GM19023 (cell line): Measurements from ENCODE around the gene GTF2A2.
"Not testable (repeated sequence)": the region's sequence is repeated elsewhere in the genome, so short reads cannot be mapped to it uniquely, and the experiment has no call there.

Experiments
- ATAC-seq: cut with Tn5 transposase; IDR thresholded peaks from one replicate; pipeline ENCODE4 v1.9.1; 2021; ENCODE audit warnings: mild to moderate bottlenecking, moderate library complexity; ENCODE audit not compliant: unreplicated experiment

Gene GTF2A2

DNA sequence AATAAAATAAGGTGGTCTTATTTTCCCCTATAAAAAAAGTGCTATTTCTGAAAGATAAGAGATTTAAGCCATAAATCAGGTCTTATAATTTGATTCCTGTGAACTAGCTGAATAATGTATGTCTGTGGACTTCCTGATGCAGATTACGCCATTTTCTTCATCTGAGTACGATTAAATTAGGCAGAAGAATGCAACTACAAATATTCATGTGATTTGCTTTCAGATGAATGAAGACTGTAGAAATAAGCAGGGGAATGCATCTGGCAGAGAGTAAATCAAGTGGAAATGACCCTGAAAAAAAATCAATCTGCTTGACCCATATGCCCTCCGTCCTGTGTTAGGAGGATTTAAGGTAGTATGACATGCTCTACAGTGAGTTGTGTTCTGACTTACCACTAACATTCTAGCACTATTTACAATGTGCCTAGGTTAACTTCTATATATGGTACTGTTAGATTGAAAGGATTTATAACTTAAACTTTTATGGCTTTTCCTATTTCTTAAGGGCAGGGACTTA lies 17.1 kb upstream of the GTF2A2 start:
- no peak for ATAC-seq

DNA sequence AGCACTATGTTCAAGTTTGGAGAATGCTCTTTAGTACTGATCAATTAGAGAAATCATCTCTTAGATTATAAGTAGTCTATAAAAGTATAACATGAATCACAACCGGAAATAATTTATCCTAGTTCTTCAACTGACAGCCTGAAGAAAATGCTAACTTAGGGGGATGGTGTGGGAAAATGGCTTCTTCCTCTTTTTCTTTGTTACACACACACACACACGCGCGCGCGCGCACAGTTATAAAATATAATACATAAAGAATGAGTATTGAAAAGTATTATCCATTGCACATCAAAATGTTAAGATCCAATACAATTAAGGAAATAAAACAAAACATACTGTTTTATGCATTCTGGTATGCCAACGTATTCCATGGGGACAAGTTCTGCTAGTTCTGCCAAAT lies 11.2 kb upstream of the GTF2A2 start:
- no peak for ATAC-seq

DNA sequence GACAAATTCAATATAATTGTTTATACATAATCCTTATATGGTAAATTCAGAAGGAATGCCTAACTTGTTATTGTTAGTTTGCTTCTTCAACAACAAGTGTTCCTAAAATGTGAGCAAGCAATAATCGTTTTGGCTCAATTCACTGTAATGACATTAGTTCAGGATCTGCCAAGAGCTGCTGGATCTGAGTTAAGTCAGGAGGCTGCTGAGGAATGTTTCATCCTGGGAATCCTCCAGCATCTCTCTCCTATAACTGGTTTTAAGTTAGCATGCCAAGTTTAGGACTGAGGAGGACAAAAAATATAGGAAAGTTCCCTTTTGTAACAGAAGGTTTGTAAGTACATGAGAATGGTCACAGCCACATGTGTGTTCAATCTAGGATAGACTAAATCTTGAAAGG lies 4.9 kb upstream of the GTF2A2 start:
- no peak for ATAC-seq

DNA sequence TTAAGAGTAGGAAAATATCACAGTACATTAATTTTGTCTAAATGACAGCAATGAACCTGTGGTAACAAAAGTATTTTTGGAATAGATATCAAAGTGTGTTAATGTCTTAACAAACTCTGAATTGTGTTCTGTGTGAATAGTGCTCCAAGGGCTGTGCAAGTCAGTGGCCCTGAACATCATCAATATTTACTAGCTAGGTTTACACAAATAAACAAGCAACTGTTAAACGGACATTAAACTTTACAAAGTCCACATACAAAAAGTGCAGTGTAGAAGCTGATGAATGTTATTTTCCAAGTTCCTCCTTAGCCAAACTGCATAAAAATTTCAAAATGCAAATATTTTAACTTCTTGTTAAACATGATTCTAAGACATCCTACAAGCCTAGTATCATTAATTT lies 2.1 kb upstream of the GTF2A2 start:
- no peak for ATAC-seq

DNA sequence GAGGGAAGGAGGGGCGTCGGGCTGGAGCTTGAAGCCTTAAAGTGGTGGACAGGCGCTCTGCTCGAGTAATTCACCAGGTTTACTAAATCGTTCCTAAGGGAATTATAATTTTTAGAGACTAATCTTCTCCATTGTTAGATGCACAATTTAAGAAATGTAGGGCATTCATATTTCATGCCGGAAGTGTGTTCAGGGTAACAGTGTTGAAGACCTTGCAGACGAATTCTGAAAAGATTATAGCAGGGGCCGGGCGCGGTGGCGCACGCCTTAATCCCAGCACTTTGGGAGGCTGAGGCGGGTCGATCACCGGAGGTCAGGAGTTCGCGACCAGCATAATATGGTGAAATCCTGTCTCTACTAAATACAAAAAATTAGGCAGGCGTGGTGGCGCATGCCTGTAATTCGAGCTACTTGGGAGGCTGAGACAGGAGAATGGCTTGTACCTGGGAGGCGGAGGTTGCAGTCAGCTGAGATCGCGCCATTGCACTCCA lies 365 bp upstream of the GTF2A2 start:
- ATAC-seq: peak; percentile 4

DNA sequence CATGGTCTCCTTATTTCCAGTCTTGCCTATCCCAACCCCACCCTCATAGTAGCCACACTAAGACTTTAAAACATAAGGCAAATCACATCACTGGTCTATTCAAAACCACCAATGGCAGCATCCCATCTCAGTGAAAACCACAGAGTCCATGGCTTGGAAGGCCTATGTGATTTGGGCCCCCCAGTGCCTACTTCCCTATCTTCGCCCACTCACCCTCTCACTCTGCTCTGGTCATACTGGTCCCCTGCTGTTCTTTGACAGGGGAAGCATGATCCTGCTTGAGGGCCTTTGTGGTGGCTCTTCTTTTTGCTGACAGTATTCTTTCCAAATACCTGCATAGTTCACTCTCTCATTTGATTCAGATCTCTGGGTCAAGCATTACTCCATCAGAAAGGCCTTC lies 3.3 kb downstream of the GTF2A2 start:
- ATAC-seq: no peak

DNA sequence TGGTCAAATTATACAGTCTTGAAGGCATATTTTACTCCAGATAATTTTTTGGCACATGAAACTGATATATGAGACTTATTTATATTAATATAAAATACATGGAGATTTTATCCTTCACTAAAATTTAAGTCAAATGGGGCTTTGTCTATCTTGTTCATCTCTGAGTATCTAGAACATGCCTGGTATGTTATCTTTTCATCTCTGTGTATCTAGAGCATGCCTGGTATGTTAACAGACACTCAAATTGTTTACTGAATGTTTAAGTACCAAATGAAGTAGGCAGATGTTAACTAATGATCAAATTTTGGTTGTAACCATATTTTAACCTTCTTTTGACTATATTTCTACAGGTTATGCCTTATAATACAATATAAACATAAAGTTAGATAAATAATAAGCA lies 7.7 kb downstream of the GTF2A2 start:
- ATAC-seq: no peak

DNA sequence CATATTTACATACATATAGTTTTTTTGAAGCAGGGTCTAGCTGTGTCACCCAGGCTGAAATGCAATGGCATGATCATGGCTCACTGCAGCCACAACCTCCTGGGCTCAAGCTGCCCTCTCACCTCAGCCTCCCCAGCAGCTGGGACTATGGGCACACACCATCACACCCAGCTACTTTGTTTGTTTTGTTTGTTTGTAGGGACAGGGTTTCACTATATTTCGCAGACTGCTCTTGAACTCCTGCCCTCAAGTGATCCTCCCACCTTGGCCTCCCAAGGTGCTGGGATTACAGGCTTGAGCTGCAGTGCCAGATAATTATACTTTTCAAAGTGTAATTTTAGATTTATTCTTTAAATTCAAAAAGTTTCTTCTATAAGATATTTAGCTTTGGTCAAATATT lies 10.2 kb downstream of the GTF2A2 start:
- ATAC-seq: no peak

DNA sequence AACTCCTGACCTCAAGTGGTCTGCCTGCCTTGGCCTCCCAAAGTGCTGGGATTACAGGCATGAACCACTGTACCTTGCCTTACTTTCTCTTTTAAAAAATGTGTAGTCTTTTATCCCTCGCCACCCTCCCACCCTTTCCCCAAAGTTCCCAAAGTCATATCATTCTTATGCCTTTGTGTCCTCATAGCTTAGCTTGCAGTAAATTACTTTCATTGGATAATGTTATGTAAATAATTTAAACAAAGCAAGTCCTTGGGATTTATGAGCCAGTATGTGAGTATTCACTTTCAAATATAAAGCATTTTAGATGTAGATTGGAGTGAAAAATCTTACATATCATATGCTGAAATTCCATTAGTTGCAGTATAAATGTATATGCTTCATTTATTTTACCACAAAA lies 11.0 kb downstream of the GTF2A2 start:
- ATAC-seq: no peak

DNA sequence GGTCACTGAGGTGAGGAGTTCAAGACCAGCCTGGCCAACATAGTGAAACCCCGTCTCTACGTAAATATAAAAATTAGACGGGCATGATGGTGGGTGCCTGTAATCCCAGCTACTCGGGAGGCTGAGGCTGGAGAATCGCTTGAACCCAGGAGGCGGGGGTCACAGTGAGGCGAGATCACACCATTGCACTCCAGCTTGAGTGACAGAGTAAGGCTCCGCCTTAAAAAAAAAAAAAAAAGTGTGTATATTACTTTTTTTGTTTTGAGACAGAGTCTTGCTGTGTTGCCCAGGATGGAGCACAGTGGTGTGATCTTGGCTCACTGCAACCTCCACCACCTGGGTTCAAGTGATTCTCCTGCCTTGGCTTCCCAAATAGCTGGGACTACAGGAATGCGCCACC lies 11.5 kb downstream of the GTF2A2 start:
- ATAC-seq: not testable (repeated sequence)

DNA sequence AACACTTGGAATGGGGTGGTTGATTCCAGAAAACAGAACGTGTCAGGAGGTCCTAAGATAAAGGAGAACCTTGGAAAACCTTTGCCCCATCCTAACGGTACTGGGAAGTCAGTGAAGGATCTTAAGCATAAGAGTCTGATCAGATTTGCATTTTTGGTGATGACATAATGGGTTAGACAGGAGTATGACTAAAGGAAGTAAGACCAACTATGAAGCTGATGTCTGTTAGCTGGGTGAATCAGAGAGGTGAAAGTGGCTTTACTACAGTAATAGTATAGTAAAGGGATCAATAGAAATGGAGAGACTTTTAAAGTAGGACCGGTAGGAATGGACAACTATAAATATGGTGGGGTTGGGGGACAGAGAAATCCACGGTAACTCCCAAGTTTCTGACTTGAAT lies 12.6 kb downstream of the GTF2A2 start:
- ATAC-seq: no peak

DNA sequence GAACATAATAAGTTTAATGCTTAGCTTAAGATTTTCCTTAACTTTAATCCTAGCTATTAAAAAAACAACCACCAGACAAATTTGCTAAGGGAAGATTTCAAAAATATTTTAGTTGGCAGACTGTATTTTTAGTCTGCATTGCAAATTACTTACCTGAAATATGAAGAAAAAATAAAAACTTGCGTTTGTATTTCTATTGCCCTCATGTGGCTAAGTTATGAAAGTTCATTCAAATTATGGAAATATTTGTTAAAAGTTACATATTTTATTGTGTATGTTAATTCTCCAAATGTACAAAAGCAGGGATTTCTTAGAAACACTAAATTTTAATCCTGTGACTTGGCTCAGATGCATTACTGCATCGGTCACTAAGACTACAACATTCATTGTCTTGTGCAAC lies 15.0 kb downstream of the GTF2A2 start:
- ATAC-seq: no peak

DNA sequence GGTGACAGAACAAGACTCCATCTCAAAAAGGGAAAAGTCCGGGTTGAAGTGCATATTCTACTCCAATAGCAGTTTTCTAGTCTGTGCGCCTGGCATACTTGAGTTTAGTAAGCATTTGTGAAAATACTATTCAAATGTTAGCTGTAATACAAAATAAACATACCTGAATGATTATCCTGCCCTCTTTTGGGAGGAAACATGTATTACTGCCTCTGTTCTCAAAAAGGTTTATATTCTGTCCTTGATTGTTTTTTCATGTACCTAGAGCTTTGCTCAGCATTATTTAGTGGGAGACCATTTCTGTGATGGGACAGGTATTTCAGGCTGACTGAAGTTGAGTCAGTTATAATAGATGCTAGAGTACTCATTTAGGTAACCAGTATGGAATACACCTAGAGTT lies 19.8 kb downstream of the GTF2A2 start:
- not testable (repeated sequence) for ATAC-seq

DNA sequence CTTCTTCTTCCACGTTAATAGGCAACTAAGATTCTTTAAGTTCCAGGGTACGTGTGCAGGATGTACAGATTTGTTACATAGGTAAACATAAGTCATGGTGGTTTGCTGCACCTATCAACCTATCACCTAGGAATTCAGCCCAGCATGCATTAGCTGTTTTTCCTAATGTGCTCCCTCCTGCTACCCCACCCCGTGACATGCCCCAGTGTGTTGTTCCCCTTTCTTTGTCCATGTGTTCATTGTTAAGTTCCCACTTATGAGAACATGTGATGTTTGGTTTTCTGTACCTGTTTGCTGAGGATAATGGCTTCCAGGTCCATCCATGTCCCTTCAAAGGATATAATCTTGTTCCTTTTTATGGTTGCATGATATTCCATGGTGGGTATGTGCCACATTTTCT lies 21.1 kb downstream of the GTF2A2 start:
- no peak for ATAC-seq

DNA sequence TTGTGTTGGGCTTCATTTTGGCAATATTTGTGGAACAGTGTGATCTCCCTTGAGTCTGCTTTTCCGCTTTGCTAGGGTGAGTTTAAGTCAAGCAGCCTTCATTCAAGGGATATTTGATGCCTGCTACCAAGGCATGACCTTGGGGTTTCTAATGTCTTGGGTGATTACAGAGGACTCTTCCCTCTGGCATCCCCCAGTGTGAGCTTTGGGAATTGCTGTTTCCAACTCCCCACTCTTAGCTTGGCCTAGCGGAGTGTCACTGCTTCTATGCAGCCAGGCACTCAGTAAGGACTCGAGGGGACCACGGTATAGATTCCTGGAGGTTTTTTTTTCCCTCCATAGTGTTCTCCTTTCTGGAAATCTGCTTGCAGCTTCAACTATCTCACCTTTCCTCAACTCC lies 24.6 kb downstream of the GTF2A2 start:
- no peak for ATAC-seq

DNA sequence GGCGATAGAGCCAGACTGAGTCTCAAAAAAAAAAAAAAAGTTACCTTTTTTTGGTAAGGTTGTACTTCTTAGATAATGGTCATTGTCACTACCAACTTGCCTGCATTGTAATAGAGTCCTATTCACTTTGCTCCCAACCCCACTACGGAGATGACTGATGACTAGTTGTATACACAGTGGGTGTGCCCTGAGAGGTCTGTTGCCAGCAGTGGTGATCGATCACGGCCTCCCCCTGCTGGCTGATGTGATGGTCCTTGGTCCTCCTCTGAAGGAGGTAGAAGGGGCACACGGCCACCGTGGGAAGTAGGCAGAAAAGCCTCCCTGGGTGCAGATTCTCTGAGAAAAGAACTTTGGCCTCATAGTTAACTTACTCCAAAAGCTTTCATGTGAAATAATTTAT lies 35.0 kb downstream of the GTF2A2 start:
- peak; percentile 84 for ATAC-seq

DNA sequence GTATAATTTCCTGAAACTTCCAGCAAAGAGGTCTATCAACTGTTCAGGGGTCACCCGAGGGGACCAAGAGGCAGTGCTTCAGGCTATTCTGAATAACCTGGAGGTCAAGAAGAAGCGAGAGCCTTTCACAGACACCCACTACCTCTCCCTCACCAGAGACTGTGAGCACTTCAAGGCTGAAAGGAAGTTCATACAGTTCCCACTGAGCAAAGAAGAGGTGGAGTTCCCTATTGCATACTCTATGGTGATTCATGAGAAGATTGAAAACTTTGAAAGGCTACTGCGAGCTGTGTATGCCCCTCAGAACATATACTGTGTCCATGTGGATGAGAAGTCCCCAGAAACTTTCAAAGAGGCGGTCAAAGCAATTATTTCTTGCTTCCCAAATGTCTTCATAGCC lies 38.9 kb downstream of the GTF2A2 start:
- ATAC-seq: no peak

DNA sequence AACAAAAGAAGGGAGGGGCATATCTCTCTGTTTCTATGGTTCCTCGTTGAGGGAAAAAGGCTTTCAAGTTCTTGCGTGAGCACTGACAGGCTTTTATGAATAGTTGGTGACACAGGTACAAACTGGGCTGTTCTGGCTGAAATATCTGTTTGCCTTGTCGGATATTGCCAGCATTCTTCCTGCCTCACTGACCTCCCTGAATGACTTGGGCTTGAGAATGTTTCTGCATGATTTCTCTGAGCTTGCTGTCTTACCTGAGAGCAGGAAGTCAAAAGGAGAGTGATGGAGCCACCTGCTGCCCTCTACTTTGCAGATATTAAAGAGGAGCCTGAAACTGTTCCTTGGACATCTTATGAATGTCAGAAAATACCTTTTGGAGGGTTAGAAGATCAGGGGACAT lies 40.9 kb downstream of the GTF2A2 start:
- ATAC-seq: no peak

DNA sequence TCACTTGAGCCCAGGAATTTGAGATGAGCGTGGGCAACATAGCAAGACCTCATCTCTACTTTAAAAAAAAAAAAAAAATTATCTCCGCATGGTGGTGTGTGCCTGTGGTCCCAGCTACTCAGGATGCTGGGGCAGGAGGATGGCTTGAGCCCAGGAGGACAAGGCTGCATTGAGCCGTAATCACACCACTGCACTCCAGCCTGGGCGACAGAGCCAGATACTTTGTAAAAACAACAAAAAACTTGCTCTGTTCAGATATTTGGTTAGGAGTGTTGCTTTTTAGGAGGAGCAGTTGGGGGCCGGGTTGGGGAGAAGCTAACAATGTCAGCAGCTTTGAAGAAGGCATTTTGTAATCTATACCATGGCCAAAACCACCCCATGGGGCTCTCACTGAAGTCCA lies 41.7 kb downstream of the GTF2A2 start:
- ATAC-seq: no peak

DNA sequence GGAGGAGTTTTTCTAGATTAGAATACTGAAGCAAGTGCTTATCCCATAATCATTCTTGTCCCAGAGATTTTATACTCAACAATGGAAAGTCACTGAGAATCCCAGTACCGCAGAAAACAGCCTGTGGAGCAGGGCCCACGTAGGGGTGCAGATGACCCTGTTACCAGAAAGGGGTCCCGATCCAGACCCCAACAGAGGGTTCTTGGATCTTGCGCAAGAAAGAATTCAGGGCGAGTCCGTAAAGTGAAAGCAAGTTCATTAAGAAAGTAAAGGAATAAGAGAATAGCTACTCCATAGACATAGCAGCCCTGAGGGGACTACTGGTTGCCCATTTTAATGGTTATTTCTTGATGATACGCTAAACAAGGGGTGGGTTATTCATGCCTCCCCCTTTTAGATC lies 43.2 kb downstream of the GTF2A2 start:
- ATAC-seq: no peak

DNA sequence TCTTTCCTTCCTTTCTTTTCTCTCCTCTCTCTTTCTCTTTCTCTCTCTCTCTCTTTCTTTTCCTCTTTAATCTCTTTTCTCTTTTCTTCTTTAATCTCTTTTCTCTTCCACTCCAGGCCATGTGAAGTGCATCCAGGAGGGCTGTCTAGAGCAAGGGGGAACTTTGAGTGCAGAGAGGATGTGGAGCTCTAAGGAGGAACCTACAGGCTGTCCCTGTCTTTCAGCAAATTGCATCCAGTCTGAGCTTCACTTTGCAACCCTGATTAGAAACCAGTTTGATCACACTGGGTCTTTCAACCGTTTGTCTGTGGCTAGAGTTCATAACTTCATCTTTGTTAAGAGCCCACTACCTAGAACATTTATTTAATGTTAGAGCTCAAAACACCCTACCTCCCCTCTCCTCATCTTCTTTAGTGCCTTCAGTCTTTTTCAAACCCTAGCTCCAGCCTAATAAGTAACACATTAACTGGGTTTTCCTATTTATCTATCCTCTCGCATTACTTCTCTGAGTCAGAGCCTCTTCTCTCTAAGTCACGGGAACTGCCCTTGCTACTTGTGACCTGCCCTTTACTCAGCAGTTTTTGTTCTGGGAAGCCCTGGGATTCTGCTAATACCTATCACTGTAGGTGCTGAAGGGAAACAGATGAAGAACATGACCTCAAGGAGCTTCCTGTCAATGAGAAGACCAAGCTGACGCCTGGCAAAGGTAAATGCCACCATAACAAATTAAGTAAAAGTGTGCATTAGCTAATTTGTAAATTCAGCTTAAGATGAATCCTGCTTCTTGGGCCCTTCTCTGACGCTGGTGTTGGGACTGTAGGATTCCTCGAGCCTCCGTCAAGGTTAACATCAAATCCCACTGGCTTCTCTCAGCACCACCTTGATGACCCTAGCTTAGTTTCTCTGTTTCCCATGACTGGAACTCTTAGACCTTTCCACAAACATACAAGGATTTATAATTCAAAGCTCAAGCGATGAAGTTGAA lies 45.7 kb downstream of the GTF2A2 start, which contains the start of gene GCNT3:
TSS of gene GCNT3 (plus strand) at position 508 of the 985 bp plus-strand sequence. CDS start 6,456 bp downstream, outside the sequence.
- no peak for ATAC-seq
